ENCODE measurements around the gene HS3ST5.

HS3ST5 gene

DNA sequence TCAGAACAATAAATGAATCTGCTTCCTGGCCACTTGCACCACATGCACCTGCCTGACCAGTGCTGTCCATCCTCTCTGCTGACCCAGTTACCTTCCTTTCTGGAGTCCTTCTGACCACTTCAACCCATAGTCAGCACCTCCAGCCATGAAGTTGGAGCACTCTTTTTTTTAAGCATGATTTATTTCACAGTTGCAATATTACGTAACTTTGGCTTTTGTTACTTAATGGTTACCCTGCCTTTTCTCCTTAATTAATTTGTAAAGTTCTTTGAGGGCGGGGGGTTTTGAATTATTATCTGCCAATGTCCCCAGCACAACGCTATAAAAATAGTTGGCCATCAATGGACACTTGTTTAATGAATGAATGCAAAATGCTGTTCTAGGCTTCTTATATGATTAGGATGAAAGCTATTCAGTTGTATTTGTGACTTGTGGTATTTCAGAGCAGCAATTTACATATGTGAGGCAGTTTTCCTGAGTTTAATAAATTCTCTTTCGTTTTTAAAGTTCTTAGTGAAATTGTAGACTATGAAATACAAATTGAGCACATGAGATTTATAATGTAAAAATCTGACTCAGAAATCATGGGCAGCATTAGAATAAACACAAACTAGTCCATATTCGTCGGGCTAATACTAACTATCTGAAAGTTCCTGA, 180.0 kb downstream of the HS3ST5 start:
- TF ChIP-seq, protein P1, sequence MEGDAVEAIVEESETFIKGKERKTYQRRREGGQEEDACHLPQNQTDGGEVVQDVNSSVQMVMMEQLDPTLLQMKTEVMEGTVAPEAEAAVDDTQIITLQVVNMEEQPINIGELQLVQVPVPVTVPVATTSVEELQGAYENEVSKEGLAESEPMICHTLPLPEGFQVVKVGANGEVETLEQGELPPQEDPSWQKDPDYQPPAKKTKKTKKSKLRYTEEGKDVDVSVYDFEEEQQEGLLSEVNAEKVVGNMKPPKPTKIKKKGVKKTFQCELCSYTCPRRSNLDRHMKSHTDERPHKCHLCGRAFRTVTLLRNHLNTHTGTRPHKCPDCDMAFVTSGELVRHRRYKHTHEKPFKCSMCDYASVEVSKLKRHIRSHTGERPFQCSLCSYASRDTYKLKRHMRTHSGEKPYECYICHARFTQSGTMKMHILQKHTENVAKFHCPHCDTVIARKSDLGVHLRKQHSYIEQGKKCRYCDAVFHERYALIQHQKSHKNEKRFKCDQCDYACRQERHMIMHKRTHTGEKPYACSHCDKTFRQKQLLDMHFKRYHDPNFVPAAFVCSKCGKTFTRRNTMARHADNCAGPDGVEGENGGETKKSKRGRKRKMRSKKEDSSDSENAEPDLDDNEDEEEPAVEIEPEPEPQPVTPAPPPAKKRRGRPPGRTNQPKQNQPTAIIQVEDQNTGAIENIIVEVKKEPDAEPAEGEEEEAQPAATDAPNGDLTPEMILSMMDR (IDR thresholded peaks at IDR 0.05; ENCODE audit: insufficient read depth, low read length, poor library complexity, severe bottlenecking) = no peak
- TF ChIP-seq EZH2phosphoT487 (conservative IDR thresholded peaks at IDR 0.05; ENCODE audit: low read length) = no peak
- Histone ChIP-seq H3K27me3 (ENCODE audit: low read length) (0 out of 2 replicates have a peak, but pooled peaks cover 3% of the 10 kb centered on the region), H3K9ac (ENCODE audit: low read length) (no peak overlapping the region), H2AFZ (ENCODE audit: low read depth, low read length, severe bottlenecking) (no peak overlapping the region), H3K27ac (ENCODE audit: low read depth, low read length) (no peak overlapping the region), H3K79me2 (ENCODE audit: insufficient read depth, low read length) (no peaks in the 10 kb centered on the region), H4K20me1 (ENCODE audit: low read depth, low read length) (no peaks in the 10 kb centered on the region), H3K4me2 (ENCODE audit: low read depth, low read length, poor library complexity, severe bottlenecking) (no peak overlapping the region), H3F3A (ENCODE audit: insufficient read depth) (no peaks in the 10 kb centered on the region), H3K9me2 (replicated peaks; ENCODE audit: insufficient read depth, low read length) (no peaks in the 10 kb centered on the region), H3K36me3 (ENCODE audit: low read length) (no peaks in the 10 kb centered on the region), H3K9me3 (ENCODE audit: insufficient read depth, low read length) (no peaks in the 10 kb centered on the region), H3K4me3 (ENCODE audit: insufficient read depth, low read length, poor library complexity, severe bottlenecking) (no peak overlapping the region)

DNA sequence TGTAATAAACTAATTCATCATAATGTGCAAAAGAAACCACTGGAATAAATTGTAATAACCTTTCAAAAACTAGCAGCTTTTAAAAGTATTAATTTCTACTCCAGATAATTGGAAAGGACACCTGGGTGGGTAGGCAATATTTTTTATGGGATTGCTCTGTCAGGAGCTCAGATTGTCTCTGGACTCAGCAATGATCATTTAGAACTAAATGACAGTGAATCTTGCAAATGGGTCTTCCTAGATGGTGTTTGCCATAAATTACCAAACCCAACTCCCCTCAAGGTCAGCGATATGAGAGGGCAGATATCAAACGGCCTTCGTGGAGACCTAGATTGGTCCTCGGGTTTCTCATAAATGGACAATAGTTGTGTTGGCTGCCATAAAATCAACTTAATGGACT, 181.9 kb downstream of the HS3ST5 start:
- Histone ChIP-seq H3K9me2 (replicated peaks; ENCODE audit: insufficient read depth, low read length) (no peaks in the 10 kb centered on the region), H3F3A (ENCODE audit: insufficient read depth) (no peaks in the 10 kb centered on the region), H3K79me2 (ENCODE audit: insufficient read depth, low read length) (no peaks in the 10 kb centered on the region), H2AFZ (ENCODE audit: low read depth, low read length, severe bottlenecking) (no peak overlapping the region), H3K36me3 (ENCODE audit: low read length) (no peaks in the 10 kb centered on the region), H3K27me3 (ENCODE audit: low read length) (0 out of 2 replicates have a peak, but pooled peaks cover 3% of the 10 kb centered on the region), H3K27ac (ENCODE audit: low read depth, low read length) (no peak overlapping the region), H3K4me2 (ENCODE audit: low read depth, low read length, poor library complexity, severe bottlenecking) (no peak overlapping the region), H3K9me3 (ENCODE audit: insufficient read depth, low read length) (no peaks in the 10 kb centered on the region), H3K9ac (ENCODE audit: low read length) (no peak overlapping the region), H3K4me3 (ENCODE audit: insufficient read depth, low read length, poor library complexity, severe bottlenecking) (no peak overlapping the region), H4K20me1 (ENCODE audit: low read depth, low read length) (no peaks in the 10 kb centered on the region)
- TF ChIP-seq EZH2phosphoT487 (conservative IDR thresholded peaks at IDR 0.05; ENCODE audit: low read length) = no peak
- TF ChIP-seq, protein P1 (IDR thresholded peaks at IDR 0.05; ENCODE audit: insufficient read depth, low read length, poor library complexity, severe bottlenecking) = no peak

GRCh38 chr6:114159727-114160126, 183.1 kb downstream of the HS3ST5 start:
- H3K4me3 ChIP-seq (ENCODE audit: insufficient read depth, low read length, poor library complexity, severe bottlenecking) = no peak overlapping the region
- H2AFZ ChIP-seq (ENCODE audit: low read depth, low read length, severe bottlenecking) = no peak overlapping the region
- no peaks in the 10 kb centered on the region for H3F3A ChIP-seq (ENCODE audit: insufficient read depth)
- TF ChIP-seq, protein P1 (IDR thresholded peaks at IDR 0.05; ENCODE audit: insufficient read depth, low read length, poor library complexity, severe bottlenecking) = no peak
- no peak for TF ChIP-seq EZH2phosphoT487 (conservative IDR thresholded peaks at IDR 0.05; ENCODE audit: low read length)
- H3K27me3 ChIP-seq (ENCODE audit: low read length) = 0 out of 2 replicates have a peak, but pooled peaks cover 3% of the 10 kb centered on the region
- no peak overlapping the region for H3K27ac ChIP-seq (ENCODE audit: low read depth, low read length)
- H4K20me1 ChIP-seq (ENCODE audit: low read depth, low read length) = no peaks in the 10 kb centered on the region
- no peak overlapping the region for H3K9ac ChIP-seq (ENCODE audit: low read length)
- H3K79me2 ChIP-seq (ENCODE audit: insufficient read depth, low read length) = no peaks in the 10 kb centered on the region
- H3K9me2 ChIP-seq (replicated peaks; ENCODE audit: insufficient read depth, low read length) = no peaks in the 10 kb centered on the region
- H3K4me2 ChIP-seq (ENCODE audit: low read depth, low read length, poor library complexity, severe bottlenecking) = no peak overlapping the region
- no peaks in the 10 kb centered on the region for H3K36me3 ChIP-seq (ENCODE audit: low read length)
- no peaks in the 10 kb centered on the region for H3K9me3 ChIP-seq (ENCODE audit: insufficient read depth, low read length)

All from SU-DHL-6 (cell line).